Stimulated activated memory B cell treated with anti-CD40 and anti-IgM and Interleukin-4, amounts not matched to agents 10 μg/mL and 1 μg/mL and 100 μg/mL, for 72 hours (primary cell): ENCODE data around the gene GTF3A.
A peak's percentile ranks its signal among the peaks of the same experiment; 100 is the strongest.

Experiments used
- ATAC-seq: fragments of 150-1000 bp; cut with Tn5 transposase; 2 replicates; pipeline ENCODE4 v1.10.0; 2021
- H3K27ac Mint-ChIP-seq: one replicate; pipeline ENCODE4 v1.8.0; 2022; ENCODE audit warnings: mild to moderate bottlenecking, mixed read lengths
- H3K27me3 Mint-ChIP-seq: one replicate; pipeline ENCODE4 v1.8.0; 2022; ENCODE audit warnings: mixed read lengths
- H3K36me3 Mint-ChIP-seq: one replicate; pipeline ENCODE4 v1.8.0; 2022; ENCODE audit warnings: mixed read lengths
- H3K4me1 Mint-ChIP-seq: one replicate; pipeline ENCODE4 v1.8.0; 2022; ENCODE audit warnings: mixed read lengths
- H3K4me3 Mint-ChIP-seq: one replicate; pipeline ENCODE4 v1.8.0; 2022; ENCODE audit warnings: mild to moderate bottlenecking, moderate library complexity, mixed read lengths
- H3K9me3 Mint-ChIP-seq: one replicate; pipeline ENCODE4 v1.8.0; 2022; ENCODE audit warnings: mixed read lengths

GTF3A gene

GRCh38 chr13:27425158-27425917 lies 919 bp downstream of the GTF3A start:
- Mint-ChIP-seq H3K27me3 (no peaks in the 10 kb centered on the region), H3K4me3 (peak overlapping the region; percentile 82), H3K27ac (peak overlapping the region; percentile 78), H3K36me3 (peaks cover 18% of the 10 kb centered on the region), H3K4me1 (peaks cover 35% of the 10 kb centered on the region), H3K9me3 (no peaks in the 10 kb centered on the region)
- peak; percentile 6 for ATAC-seq

DNA sequence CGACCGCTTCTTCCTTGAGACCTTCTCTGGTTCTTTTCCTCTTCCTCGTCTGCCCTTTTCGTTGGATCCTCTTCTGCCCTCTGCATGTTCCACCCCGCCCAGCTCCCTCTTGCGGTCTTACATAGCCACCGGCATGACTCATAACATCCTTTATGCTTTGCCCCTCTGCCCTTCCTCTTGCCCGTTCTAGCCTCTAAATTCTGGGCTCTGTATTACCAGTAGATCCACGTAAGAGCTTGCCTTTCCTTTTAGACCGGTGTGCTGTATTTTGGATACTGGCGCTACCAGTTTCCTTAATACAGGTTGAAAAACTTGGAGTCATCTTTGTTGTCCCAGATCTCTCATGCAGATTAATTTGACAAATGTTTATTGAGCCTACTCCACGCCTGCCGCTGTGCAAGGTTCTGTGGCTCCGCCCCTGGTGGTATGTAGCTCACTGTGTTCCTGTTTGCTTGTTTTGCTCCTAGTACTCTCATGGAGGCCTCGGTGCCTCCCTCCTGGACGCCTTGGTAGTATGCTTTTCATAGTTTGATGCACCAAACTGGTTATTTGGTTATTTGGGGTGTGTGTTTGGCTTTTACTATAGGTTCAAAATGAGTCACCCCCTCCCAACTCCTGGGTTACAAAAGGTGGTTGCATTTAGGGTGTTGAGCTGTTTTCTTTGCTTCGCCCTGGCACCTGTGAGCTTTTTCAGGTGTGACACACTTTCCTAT lies 1.7 kb downstream of the GTF3A start:
- H3K36me3 Mint-ChIP-seq, result peaks cover 26% of the 10 kb centered on the region
- H3K27me3 Mint-ChIP-seq, result no peaks in the 10 kb centered on the region

DNA sequence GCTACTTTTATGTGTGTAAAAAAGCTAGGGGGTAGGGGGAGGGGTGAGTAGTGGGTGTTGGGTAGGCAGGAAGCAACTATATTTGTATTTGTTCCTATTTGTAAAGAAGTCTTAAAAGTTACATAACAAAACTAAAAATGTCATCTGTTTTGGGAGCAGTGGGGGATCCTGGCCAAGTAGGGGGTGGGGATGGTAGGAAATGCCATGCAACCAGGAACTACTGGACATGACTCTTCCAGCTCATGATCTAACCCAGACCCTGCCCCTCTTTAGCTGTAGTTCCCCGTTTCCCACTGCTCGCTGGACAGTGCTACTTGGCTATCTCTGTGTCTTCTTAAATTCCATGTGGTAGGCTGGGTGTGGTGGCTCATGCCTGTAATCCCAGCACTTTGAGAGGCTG lies 3.2 kb downstream of the GTF3A start:
- H3K27me3 Mint-ChIP-seq, result no peaks in the 10 kb centered on the region
- no peak for ATAC-seq
- H3K4me1 Mint-ChIP-seq, result peaks cover 40% of the 10 kb centered on the region
- H3K9me3 Mint-ChIP-seq, result no peaks in the 10 kb centered on the region
- H3K36me3 Mint-ChIP-seq, result peaks cover 38% of the 10 kb centered on the region
- no peak overlapping the region for H3K4me3 Mint-ChIP-seq
- peak overlapping the region; percentile 78 for H3K27ac Mint-ChIP-seq

More for the DNA sequence above, 1.7 kb downstream of the GTF3A start:
- H3K4me3 Mint-ChIP-seq, result peak overlapping the region; percentile 82
- H3K9me3 Mint-ChIP-seq, result no peaks in the 10 kb centered on the region
- H3K4me1 Mint-ChIP-seq, result peaks cover 35% of the 10 kb centered on the region
- peak; percentile 85 for ATAC-seq
- H3K27ac Mint-ChIP-seq, result peak overlapping the region; percentile 78

DNA sequence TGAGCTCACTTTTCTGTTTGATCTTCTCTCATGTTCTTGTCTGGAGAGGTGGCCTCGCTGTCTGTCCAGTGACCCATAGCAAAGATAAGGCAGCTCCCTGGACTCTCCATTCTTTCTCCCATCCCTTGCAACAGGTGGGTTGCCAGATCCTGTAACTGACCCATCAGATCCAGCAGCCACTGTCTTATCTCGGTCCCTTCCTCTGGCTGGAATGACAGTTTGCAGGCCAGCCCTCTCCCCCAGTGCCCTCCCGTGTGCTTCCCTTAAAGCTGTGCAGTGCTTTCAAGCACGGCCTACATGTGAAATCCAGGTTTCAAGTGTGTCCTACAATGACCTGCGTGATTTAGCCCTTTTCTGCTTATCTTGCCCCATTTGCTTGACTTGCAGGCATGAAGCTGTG lies 3.7 kb downstream of the GTF3A start:
- H3K4me1 Mint-ChIP-seq, result peaks cover 40% of the 10 kb centered on the region

DNA sequence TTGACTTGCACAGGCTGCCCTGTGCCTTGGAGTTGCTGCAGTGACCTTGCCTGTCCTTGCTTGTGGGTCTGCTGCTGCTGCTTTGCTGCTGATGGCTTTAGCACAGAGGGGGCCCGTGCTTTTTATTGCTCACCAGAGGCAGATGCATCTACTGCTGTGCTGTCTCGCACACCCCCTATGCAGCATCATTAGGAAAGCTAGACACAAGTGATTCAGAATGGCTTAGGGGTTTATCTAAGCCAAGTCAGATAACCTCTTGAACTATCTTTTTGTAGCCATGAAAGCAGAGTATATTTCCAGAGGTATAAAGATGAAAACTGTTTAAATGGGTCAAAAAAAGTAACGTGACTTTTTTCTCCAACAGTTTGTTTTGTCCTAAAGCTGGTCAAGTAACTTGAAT lies 7.8 kb downstream of the GTF3A start:
- Mint-ChIP-seq H3K4me3 (no peak overlapping the region), H3K9me3 (no peaks in the 10 kb centered on the region), H3K36me3 (peaks cover 55% of the 10 kb centered on the region), H3K27me3 (no peaks in the 10 kb centered on the region), H3K27ac (peak overlapping the region; percentile 30), H3K4me1 (peaks cover 18% of the 10 kb centered on the region)
- ATAC-seq, result no peak

More for the DNA sequence above, 3.7 kb downstream of the GTF3A start:
- no peaks in the 10 kb centered on the region for H3K27me3 Mint-ChIP-seq
- H3K4me3 Mint-ChIP-seq, result peak overlapping the region; percentile 12
- ATAC-seq, result no peak
- peaks cover 42% of the 10 kb centered on the region for H3K36me3 Mint-ChIP-seq
- no peaks in the 10 kb centered on the region for H3K9me3 Mint-ChIP-seq
- peak overlapping the region; percentile 61 for H3K27ac Mint-ChIP-seq

DNA sequence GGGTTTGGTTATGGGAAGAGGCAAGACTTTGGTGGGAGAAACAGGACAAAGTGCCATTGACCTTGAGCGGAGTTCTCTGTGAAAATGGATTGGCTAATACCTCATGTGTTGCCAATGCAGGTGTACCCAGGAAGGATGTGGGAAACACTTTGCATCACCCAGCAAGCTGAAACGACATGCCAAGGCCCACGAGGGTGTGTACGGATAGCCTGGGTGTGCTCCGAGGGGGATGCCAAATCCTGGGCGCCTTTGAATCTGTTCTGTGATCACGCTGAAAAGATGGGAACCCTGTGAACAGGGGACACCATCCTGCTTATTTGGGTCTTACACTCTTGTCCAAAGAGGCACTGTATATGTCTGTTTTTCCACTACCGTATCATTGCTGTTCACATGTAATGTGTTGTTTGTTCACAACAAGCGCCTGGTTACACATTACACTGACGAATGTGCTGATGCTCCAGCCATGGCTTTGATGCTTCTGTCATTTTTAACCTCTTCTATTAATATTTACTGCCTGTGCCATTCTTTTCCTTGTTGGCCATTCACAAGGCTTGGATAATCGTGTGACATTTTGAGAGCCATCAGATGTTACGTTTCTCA lies 8.3 kb downstream of the GTF3A start:
- no peaks in the 10 kb centered on the region for H3K9me3 Mint-ChIP-seq
- H3K4me3 Mint-ChIP-seq, result no peak overlapping the region
- H3K27me3 Mint-ChIP-seq, result no peaks in the 10 kb centered on the region
- peaks cover 18% of the 10 kb centered on the region for H3K4me1 Mint-ChIP-seq
- H3K27ac Mint-ChIP-seq, result peak overlapping the region; percentile 30
- H3K36me3 Mint-ChIP-seq, result peaks cover 56% of the 10 kb centered on the region
- ATAC-seq, result no peak

DNA sequence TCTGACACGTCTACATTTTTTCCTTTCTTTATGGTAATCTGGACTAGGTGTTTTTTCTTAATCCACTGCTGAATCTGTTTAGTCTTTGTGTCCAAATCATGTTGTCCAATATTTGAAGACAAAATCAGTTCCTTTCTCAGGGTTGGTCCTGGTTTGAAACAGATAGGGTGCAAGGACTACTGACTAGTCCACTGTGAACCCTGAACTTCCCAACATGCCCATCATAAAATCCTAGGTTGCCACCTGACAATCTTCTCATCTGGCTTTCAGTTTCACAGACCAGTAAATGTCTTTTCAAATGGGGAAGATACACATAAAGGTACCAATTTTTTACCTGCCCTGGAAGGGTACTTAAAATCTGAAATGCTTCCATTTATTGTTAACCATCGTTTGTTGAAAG lies 12.7 kb downstream of the GTF3A start:
- Mint-ChIP-seq H3K36me3 (peaks cover 67% of the 10 kb centered on the region), H3K27me3 (no peaks in the 10 kb centered on the region), H3K9me3 (no peaks in the 10 kb centered on the region), H3K4me3 (no peak overlapping the region), H3K4me1 (peaks cover 30% of the 10 kb centered on the region), H3K27ac (peak overlapping the region; percentile 31)
- no peak for ATAC-seq

DNA sequence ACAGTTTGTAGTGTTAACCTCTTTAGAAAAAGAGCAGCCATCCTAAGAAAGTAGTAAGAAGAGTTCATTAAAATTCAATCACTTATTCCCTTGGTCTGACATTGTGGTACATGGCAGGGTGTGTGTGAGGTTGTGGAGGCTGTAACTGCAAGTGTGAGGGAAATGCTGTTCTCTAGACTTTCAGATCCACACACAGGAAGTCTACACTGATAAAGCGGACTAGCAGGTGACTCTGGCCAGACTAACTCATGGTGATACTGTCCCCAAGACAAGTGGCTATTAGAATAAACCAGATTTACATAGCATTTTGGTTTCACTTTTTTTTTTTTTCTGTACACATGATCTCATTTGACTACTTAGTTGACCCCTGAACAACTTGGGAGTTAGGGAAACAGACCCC lies 16.0 kb downstream of the GTF3A start:
- Mint-ChIP-seq H3K9me3 (no peaks in the 10 kb centered on the region), H3K27ac (peak overlapping the region; percentile 68), H3K36me3 (peaks cover 54% of the 10 kb centered on the region), H3K27me3 (no peaks in the 10 kb centered on the region), H3K4me1 (peaks cover 39% of the 10 kb centered on the region), H3K4me3 (no peak overlapping the region)
- ATAC-seq, result no peak

- peak overlapping the region; percentile 40 for H3K4me3 Mint-ChIP-seq
- H3K27me3 Mint-ChIP-seq, result no peaks in the 10 kb centered on the region
- no peaks in the 10 kb centered on the region for H3K9me3 Mint-ChIP-seq
- ATAC-seq, result no peak
- H3K4me1 Mint-ChIP-seq, result peaks cover 52% of the 10 kb centered on the region
- peak overlapping the region; percentile 68 for H3K27ac Mint-ChIP-seq
- peaks cover 49% of the 10 kb centered on the region for H3K36me3 Mint-ChIP-seq
These were observed 17.7 kb downstream of the GTF3A start for GRCh38 chr13:27442071-27442647.

DNA sequence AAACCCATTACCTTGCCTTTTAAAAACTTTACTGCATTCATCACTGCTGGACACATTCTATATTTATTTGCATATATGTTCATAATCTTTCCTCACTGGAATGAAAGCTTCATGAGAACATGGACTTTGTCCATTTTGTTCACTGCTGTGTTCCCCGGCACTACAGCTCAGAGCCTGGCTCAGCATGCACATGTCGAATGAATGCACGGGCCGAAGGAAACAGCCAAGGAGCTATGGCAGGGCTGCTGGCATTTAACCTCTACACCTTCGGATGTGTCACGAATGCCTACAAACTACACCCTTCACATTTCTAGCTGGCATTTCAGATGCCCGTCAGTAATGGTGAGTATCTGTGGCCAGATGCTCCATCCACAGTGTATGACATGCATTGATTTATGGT lies 18.4 kb downstream of the GTF3A start:
- Mint-ChIP-seq H3K4me1 (peaks cover 52% of the 10 kb centered on the region), H3K36me3 (peaks cover 42% of the 10 kb centered on the region), H3K27ac (peak overlapping the region; percentile 68), H3K9me3 (no peaks in the 10 kb centered on the region), H3K4me3 (peak overlapping the region; percentile 40), H3K27me3 (no peaks in the 10 kb centered on the region)
- no peak for ATAC-seq

GRCh38 chr13:27446986-27447583 lies 22.7 kb downstream of the GTF3A start:
- Mint-ChIP-seq H3K4me3 (peak overlapping the region; percentile 61), H3K36me3 (peaks cover 18% of the 10 kb centered on the region), H3K27ac (peak overlapping the region; percentile 97), H3K27me3 (no peaks in the 10 kb centered on the region), H3K4me1 (peaks cover 55% of the 10 kb centered on the region), H3K9me3 (no peaks in the 10 kb centered on the region)
- ATAC-seq, result peak; percentile 35

- no peaks in the 10 kb centered on the region for H3K9me3 Mint-ChIP-seq
- peak overlapping the region; percentile 97 for H3K27ac Mint-ChIP-seq
- peaks cover 10% of the 10 kb centered on the region for H3K36me3 Mint-ChIP-seq
- no peak overlapping the region for H3K4me3 Mint-ChIP-seq
- peaks cover 49% of the 10 kb centered on the region for H3K4me1 Mint-ChIP-seq
- no peak for ATAC-seq
- no peaks in the 10 kb centered on the region for H3K27me3 Mint-ChIP-seq
These were observed 23.9 kb downstream of the GTF3A start for GRCh38 chr13:27448308-27448707.

GRCh38 chr13:27449081-27449603 lies 24.7 kb downstream of the GTF3A start:
- H3K9me3 Mint-ChIP-seq, result no peaks in the 10 kb centered on the region
- ATAC-seq, result no peak
- no peaks in the 10 kb centered on the region for H3K27me3 Mint-ChIP-seq
- peaks cover 49% of the 10 kb centered on the region for H3K4me1 Mint-ChIP-seq
- H3K4me3 Mint-ChIP-seq, result peak overlapping the region; percentile 95
- peak overlapping the region; percentile 97 for H3K27ac Mint-ChIP-seq
- peaks cover 10% of the 10 kb centered on the region for H3K36me3 Mint-ChIP-seq

GRCh38 chr13:27449936-27450828 lies 25.8 kb downstream of the GTF3A start, which contains the start of gene MTIF3:
Gene MTIF3 (minus strand): TSS chr13:27450564. CDS start chr13:27440448, 10,116 bp downstream.
- Mint-ChIP-seq H3K36me3 (peaks cover 10% of the 10 kb centered on the region), H3K27me3 (no peaks in the 10 kb centered on the region), H3K4me3 (peak within 1 kb of the TSS; percentile 95), H3K9me3 (no peaks in the 10 kb centered on the region), H3K4me1 (peaks cover 53% of the 10 kb centered on the region), H3K27ac (peak within 1 kb of the TSS; percentile 97)
- peak; percentile 95 for ATAC-seq
